NCI-H2171 (cell line): Measurements from ENCODE around the gene SHOX.
"Not testable (repeated sequence)": the region's sequence is repeated elsewhere in the genome, so short reads cannot be mapped to it uniquely, and the experiment has no call there.

Experiments
- DNase-seq: peaks from one replicate; lab custom pipeline; 2025; lab: John Stamatoyannopoulos, UW

Gene SHOX

GRCh38 chrX:630612-631496 lies at the start of gene SHOX:
TSS of gene SHOX (plus strand) at chrX:630791. CDS start at chrX:630898, 107 bp downstream.
- no peak for DNase-seq

- DNase-seq, result no peak
Measured at GRCh38 chrX:581066-581465, 49.5 kb upstream of the SHOX start.

GRCh38 chrX:581720-582298 lies 48.8 kb upstream of the SHOX start:
- DNase-seq, result no peak

- no peak for DNase-seq
Measured at GRCh38 chrX:584572-584971, 46.0 kb upstream of the SHOX start.

GRCh38 chrX:585115-585808 lies 45.3 kb upstream of the SHOX start:
- no peak for DNase-seq

- no peak for DNase-seq
Measured at GRCh38 chrX:586351-586750, 44.2 kb upstream of the SHOX start.

GRCh38 chrX:589261-589660 lies 41.3 kb upstream of the SHOX start:
- DNase-seq, result not testable (repeated sequence)

- no peak for DNase-seq
Measured at GRCh38 chrX:590693-591404, 39.7 kb upstream of the SHOX start.

GRCh38 chrX:599837-600715 lies 30.5 kb upstream of the SHOX start:
- DNase-seq, result no peak

GRCh38 chrX:603029-603428 lies 27.6 kb upstream of the SHOX start:
- not testable (repeated sequence) for DNase-seq

- DNase-seq, result not testable (repeated sequence)
Measured at GRCh38 chrX:604616-605015, 26.0 kb upstream of the SHOX start.

- not testable (repeated sequence) for DNase-seq
Measured at GRCh38 chrX:608088-608487, 22.5 kb upstream of the SHOX start.

- DNase-seq, result no peak
Measured at GRCh38 chrX:614136-614535, 16.5 kb upstream of the SHOX start.

GRCh38 chrX:617401-617800 lies 13.2 kb upstream of the SHOX start:
- no peak for DNase-seq

- no peak for DNase-seq
Measured at GRCh38 chrX:617891-618290, 12.7 kb upstream of the SHOX start.

GRCh38 chrX:618304-618703 lies 12.3 kb upstream of the SHOX start:
- not testable (repeated sequence) for DNase-seq

GRCh38 chrX:618761-619450 lies 11.7 kb upstream of the SHOX start:
- no peak for DNase-seq

- no peak for DNase-seq
Measured at GRCh38 chrX:619451-619811, 11.2 kb upstream of the SHOX start.

- DNase-seq, result no peak
Measured at GRCh38 chrX:619812-620531, 10.6 kb upstream of the SHOX start.
